CD14-positive monocyte (primary cell): ENCODE results near the gene RBL1. TPM values are rescaled to one million over a fixed set of nuclear protein-coding genes. Genes with fewer than 3 reads are reported as not detected.

Experiments used
- DNase-seq, 3 donors: peaks; one replicate each; pipeline ENCODE4 v3.0.0-alpha.2; 2011 to 2022
- H2AFZ ChIP-seq: 2 replicates; pipeline ENCODE4 v1.6.0; 2012; ENCODE audit warnings: mild to moderate bottlenecking, low read depth, low read length, inconsistent platforms; ENCODE audit not compliant: insufficient read depth, poor library complexity, severe bottlenecking
- H3K27ac ChIP-seq, 2 donors: 1 replicate in 1 of 2; 2 replicates in 1 of 2; pipeline ENCODE4 v1.5.1; 2012 to 2013; ENCODE audit warnings: low read length in 2 of 2, control low read depth in 1 of 2, inconsistent platforms in 1 of 2, low read depth in 1 of 2, mild to moderate bottlenecking in 1 of 2
- H3K27me3 ChIP-seq, 2 donors: one replicate each; pipeline versions ENCODE4 v1.6.0 to v1.6.1; 2011 to 2013; ENCODE audit warnings: low read length in 2 of 2; ENCODE audit not compliant: control insufficient read depth in 2 of 2, insufficient read depth in 2 of 2
- H3K36me3 ChIP-seq, 2 donors: replicated peaks in 1 of 2; 1 replicate in 1 of 2; 2 replicates in 1 of 2; pipeline versions ENCODE4 v1.5.1 to v1.6.1; 2012 to 2013; ENCODE audit warnings: low read length in 2 of 2, control low read depth in 1 of 2, inconsistent platforms in 1 of 2, mild to moderate bottlenecking in 1 of 2; ENCODE audit not compliant: insufficient read depth in 2 of 2, control insufficient read depth in 1 of 2
- H3K4me1 ChIP-seq, 2 donors: 1 replicate in 1 of 2; 2 replicates in 1 of 2; pipeline versions ENCODE4 v1.5.1 to v1.6.1; 2012 to 2013; ENCODE audit warnings: low read length in 2 of 2, control low read depth in 1 of 2, inconsistent platforms in 1 of 2, mild to moderate bottlenecking in 1 of 2, moderate library complexity in 1 of 2; ENCODE audit not compliant: insufficient read depth in 2 of 2, control insufficient read depth in 1 of 2
- H3K4me2 ChIP-seq: replicated peaks from 2 replicates; pipeline ENCODE3; 2012; ENCODE audit warnings: low read length, moderate library complexity, mild to moderate bottlenecking; ENCODE audit not compliant: poor library complexity, severe bottlenecking; ENCODE audit errors: extremely low read depth
- H3K4me3 ChIP-seq, 3 experiments: fragments of 200-600 bp in 1 of 3; sonication (generic) in 1 of 3; replicated peaks in 1 of 3; 1 replicate in 2 of 3; 2 replicates in 1 of 3; pipeline ENCODE4 v1.5.1; 2011 to 2013; ENCODE audit warnings: low read length in 3 of 3, mild to moderate bottlenecking in 3 of 3, control low read depth in 2 of 3, low read depth in 2 of 3, inconsistent platforms in 1 of 3, moderate library complexity in 1 of 3
- H3K79me2 ChIP-seq: 2 replicates; pipeline ENCODE4 v1.6.0; 2012; ENCODE audit warnings: mild to moderate bottlenecking, control low read depth, inconsistent platforms, low read length, moderate library complexity; ENCODE audit not compliant: insufficient read depth
- H3K9ac ChIP-seq: 2 replicates; pipeline ENCODE4 v1.6.0; 2017; ENCODE audit warnings: low read length, mild to moderate bottlenecking; ENCODE audit not compliant: insufficient read depth, poor library complexity, severe bottlenecking
- H3K9me3 ChIP-seq, 2 donors: replicated peaks in 1 of 2; 1 replicate in 1 of 2; 2 replicates in 1 of 2; pipeline versions ENCODE4 v1.5.1 to v1.6.1; 2012 to 2013; ENCODE audit warnings: low read length in 2 of 2, control low read depth in 1 of 2; ENCODE audit not compliant: control insufficient read depth in 1 of 2, insufficient read depth in 1 of 2
- H4K20me1 ChIP-seq: 2 replicates; pipeline ENCODE4 v1.6.0; 2012; ENCODE audit warnings: mild to moderate bottlenecking, low read length, control low read depth, moderate library complexity; ENCODE audit not compliant: insufficient read depth
- H3K27ac Mint-ChIP-seq, 7 donors: one replicate each; pipeline ENCODE4 v1.8.0; 2020; ENCODE audit warnings: mild to moderate bottlenecking in 7 of 7, mixed read lengths in 7 of 7, moderate library complexity in 6 of 7, inconsistent platforms in 2 of 7
- H3K27me3 Mint-ChIP-seq, 3 donors: one replicate each; pipeline ENCODE4 v1.8.0; 2021 to 2022; ENCODE audit warnings: low read depth in 3 of 3, mild to moderate bottlenecking in 3 of 3, mixed read lengths in 3 of 3, moderate library complexity in 3 of 3, inconsistent platforms in 1 of 3
- H3K36me3 Mint-ChIP-seq, 2 donors: one replicate each; pipeline ENCODE4 v1.8.0; 2020; ENCODE audit warnings: mixed read lengths in 2 of 2, inconsistent platforms in 1 of 2, mild to moderate bottlenecking in 1 of 2
- H3K4me1 Mint-ChIP-seq: one replicate; pipeline ENCODE4 v1.8.0; 2020; ENCODE audit warnings: mild to moderate bottlenecking, mixed read lengths
- H3K4me3 Mint-ChIP-seq, 2 donors: one replicate each; pipeline ENCODE4 v1.8.0; 2020; ENCODE audit warnings: mild to moderate bottlenecking in 2 of 2, mixed read lengths in 2 of 2, moderate library complexity in 1 of 2
- H3K9me3 Mint-ChIP-seq, 7 donors: one replicate each; pipeline ENCODE4 v1.8.0; 2020 to 2022; ENCODE audit warnings: mixed read lengths in 7 of 7, mild to moderate bottlenecking in 6 of 7, moderate library complexity in 6 of 7, inconsistent platforms in 2 of 7
- WGBS: methylation state at CpG from one replicate; pipeline ENCODE4 v1.1.5; 2013; ENCODE audit warnings: missing lambda C conversion rate; ENCODE audit not compliant: insufficient coverage; 5-methylcytosine and 5-hydroxymethylcytosine counted together
- intact Hi-C, 2 donors: fragments of 100-400 bp; cut with micrococcal nuclease; formaldehyde crosslinking; loops; one replicate each; pipeline versions ENCODE4 v1.15.0 to v1.15.1; 2023
- polyA minus RNA-seq: library from RNA; depleted of rRNA, polyadenylated mRNA; stranded (reverse); fragments of >200 nt; gene quantifications from 2 replicates; pipeline ENCODE4 v1.2.3, GENCODE V29; 2012
- polyA plus RNA-seq, 3 donors: library from polyadenylated mRNA; depleted of rRNA in 1 of 3; unstranded in 2 of 3; stranded (reverse) in 1 of 3; fragments of 300-500 nt in 2 of 3; fragments of >200 nt in 1 of 3; fragmentation: Illumina TruSeq in 2 of 3; gene quantifications; 1 replicate in 2 of 3; 2 replicates in 1 of 3; pipeline ENCODE4 v1.2.3, GENCODE V29; 2012 to 2021
- total RNA-seq, 12 experiments: library from RNA in 1 of 12; stranded (reverse) in 1 of 12; fragments of 120-200 nt in 1 of 12; gene quantifications; one replicate each; pipeline ENCODE4 v1.2.4 and lab custom pipeline; 2013 to 2026; ENCODE audit warnings: mixed read lengths in 6 of 12, inconsistent platforms in 1 of 12
- TF ChIP-seq, protein P1 (sequence below): fragments of 200-600 bp; IDR thresholded peaks from one replicate; pipeline ENCODE4 v1.8.0; 2022; ENCODE audit warnings: antibody characterized with exemption, mild to moderate bottlenecking

RBL1 gene, protein sequence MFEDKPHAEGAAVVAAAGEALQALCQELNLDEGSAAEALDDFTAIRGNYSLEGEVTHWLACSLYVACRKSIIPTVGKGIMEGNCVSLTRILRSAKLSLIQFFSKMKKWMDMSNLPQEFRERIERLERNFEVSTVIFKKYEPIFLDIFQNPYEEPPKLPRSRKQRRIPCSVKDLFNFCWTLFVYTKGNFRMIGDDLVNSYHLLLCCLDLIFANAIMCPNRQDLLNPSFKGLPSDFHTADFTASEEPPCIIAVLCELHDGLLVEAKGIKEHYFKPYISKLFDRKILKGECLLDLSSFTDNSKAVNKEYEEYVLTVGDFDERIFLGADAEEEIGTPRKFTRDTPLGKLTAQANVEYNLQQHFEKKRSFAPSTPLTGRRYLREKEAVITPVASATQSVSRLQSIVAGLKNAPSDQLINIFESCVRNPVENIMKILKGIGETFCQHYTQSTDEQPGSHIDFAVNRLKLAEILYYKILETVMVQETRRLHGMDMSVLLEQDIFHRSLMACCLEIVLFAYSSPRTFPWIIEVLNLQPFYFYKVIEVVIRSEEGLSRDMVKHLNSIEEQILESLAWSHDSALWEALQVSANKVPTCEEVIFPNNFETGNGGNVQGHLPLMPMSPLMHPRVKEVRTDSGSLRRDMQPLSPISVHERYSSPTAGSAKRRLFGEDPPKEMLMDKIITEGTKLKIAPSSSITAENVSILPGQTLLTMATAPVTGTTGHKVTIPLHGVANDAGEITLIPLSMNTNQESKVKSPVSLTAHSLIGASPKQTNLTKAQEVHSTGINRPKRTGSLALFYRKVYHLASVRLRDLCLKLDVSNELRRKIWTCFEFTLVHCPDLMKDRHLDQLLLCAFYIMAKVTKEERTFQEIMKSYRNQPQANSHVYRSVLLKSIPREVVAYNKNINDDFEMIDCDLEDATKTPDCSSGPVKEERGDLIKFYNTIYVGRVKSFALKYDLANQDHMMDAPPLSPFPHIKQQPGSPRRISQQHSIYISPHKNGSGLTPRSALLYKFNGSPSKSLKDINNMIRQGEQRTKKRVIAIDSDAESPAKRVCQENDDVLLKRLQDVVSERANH
- total RNA-seq (2013) = 11.4 TPM
- polyA plus RNA-seq = 1 to 10 TPM; 1.5 to 3.7 (median 2.4) TPM
- polyA minus RNA-seq = 5.6 and 6.5 TPM in 2 replicates
- total RNA-seq (lab: John Stamatoyannopoulos, UW) = 6.3 to 16.6 (median 11.1) reads per million in 11 experiments

DNA sequence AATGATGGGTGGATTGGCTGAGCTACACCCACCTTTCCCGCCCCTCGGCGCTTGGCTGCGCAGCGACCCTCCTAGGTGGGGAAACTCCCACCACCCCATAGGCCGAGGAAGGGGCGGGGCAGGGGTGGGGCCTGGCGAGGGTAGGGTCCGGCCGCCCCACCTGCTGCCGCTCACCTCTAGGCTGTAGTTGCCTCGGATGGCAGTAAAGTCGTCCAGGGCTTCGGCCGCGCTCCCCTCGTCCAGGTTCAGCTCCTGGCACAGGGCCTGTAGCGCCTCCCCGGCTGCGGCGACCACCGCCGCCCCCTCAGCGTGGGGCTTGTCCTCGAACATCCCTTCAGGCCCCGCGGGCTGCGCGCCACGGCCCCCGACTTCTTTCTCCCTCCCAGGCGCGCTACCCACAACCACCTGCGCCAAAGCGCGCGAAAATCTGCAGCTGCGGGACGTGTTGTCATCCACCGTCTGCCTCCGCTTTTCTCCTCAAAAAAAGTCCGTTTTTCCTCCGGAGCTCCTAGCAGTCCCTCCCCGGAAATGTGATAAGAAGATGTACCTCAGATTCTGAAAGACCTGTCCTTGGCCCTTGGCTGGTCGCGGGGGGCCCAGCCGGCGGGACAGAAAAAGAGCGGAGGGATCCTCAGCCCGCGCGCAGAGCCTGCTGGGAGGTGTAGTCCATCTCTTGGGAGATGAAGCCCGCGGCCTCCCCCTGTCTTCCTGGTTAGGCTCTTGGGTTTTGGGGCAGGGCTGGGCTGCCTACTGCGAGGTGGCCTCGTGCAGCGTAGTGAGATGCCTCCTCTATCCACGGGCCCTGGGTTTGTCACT, at the start of gene RBL1:
Gene RBL1, minus strand, starts transcription at position 399 of the 816 bp plus-strand sequence. Its CDS starts 69 bp downstream, at position 330.
- Mint-ChIP-seq H3K9me3 (no peaks in the 10 kb centered on the region), H3K4me3 (peak within 1 kb of the TSS; percentile 99), H3K4me1 (peaks cover 21% of the 10 kb centered on the region), H3K36me3 (peaks cover 2 to 9% of the 10 kb centered on the region in 2 donors), H3K27ac (peak within 1 kb of the TSS; percentile 91 to 100 (median 99)), H3K27me3 (peaks cover 0 to 2% (median 0%) of the 10 kb centered on the region in 3 donors)
- 0% methylated on average over 48 of the region's 58 CpGs for WGBS
- H3K4me1 ChIP-seq = peaks cover 16 to 25% of the 10 kb centered on the region in 2 donors
- H3K36me3 ChIP-seq = no peaks in the 10 kb centered on the region
- TF ChIP-seq, protein P1, sequence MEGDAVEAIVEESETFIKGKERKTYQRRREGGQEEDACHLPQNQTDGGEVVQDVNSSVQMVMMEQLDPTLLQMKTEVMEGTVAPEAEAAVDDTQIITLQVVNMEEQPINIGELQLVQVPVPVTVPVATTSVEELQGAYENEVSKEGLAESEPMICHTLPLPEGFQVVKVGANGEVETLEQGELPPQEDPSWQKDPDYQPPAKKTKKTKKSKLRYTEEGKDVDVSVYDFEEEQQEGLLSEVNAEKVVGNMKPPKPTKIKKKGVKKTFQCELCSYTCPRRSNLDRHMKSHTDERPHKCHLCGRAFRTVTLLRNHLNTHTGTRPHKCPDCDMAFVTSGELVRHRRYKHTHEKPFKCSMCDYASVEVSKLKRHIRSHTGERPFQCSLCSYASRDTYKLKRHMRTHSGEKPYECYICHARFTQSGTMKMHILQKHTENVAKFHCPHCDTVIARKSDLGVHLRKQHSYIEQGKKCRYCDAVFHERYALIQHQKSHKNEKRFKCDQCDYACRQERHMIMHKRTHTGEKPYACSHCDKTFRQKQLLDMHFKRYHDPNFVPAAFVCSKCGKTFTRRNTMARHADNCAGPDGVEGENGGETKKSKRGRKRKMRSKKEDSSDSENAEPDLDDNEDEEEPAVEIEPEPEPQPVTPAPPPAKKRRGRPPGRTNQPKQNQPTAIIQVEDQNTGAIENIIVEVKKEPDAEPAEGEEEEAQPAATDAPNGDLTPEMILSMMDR = no peak
- no peaks in the 10 kb centered on the region for H3K27me3 ChIP-seq
- peak within 1 kb of the TSS; percentile 97 for H3K4me2 ChIP-seq
- peak within 1 kb of the TSS; percentile 97 for H2AFZ ChIP-seq
- peak; percentile 62 to 70 (median 70) for DNase-seq
- H3K9ac ChIP-seq = peak within 1 kb of the TSS; percentile 78
- no peaks in the 10 kb centered on the region for H3K9me3 ChIP-seq
- H3K27ac ChIP-seq = peak within 1 kb of the TSS; percentile 23 to 86
- peaks cover 50% of the 10 kb centered on the region for H3K79me2 ChIP-seq
- intact Hi-C loops = loop anchor here in 1 of 2 donors (5.0 to 10.0 kb wide), 2 partner anchors 79 to 139 kb away; partner anchors contain the start of genes MROH8 and RPN2
- H4K20me1 ChIP-seq = no peaks in the 10 kb centered on the region
- peak within 1 kb of the TSS; percentile 68 to 87 (median 78) for H3K4me3 ChIP-seq
